Uterus (tissue), 2 donors: ENCODE data around the gene LRRC71.

Source experiments
- CTCF ChIP-seq, 4 experiments: fragments of 200-600 bp in 2 of 4; fragments of 450-650 bp in 2 of 4; sonication (generic) in 2 of 4; IDR thresholded peaks; one replicate each; pipeline ENCODE4 v1.5.1; 2016 to 2019; ENCODE audit warnings: antibody characterized with exemption in 4 of 4, mild to moderate bottlenecking in 2 of 4, moderate library complexity in 1 of 4
- POLR2A ChIP-seq, 2 donors: fragments of 450-650 bp; IDR thresholded peaks; one replicate each; pipeline ENCODE4 v1.6.1; 2016; ENCODE audit warnings: antibody characterized with exemption in 2 of 2, mild to moderate bottlenecking in 1 of 2, moderate library complexity in 1 of 2

- TF ChIP-seq CTCF (IDR thresholded peaks at IDR 0.05), result no peak
- no peak for TF ChIP-seq POLR2A (IDR thresholded peaks at IDR 0.05)
These were observed 41.3 kb downstream of the LRRC71 start for GRCh38 chr1:156961709-156962108.
